GM12892 (cell line): ENCODE measurements around the gene SYCN.

Source experiments
- POLR2A ChIP-seq: IDR thresholded peaks from 2 replicates; pipeline ENCODE4 v1.6.1; 2011; ENCODE audit warnings: low read depth, low read length, control low read depth
- POLR2AphosphoS5 ChIP-seq: IDR thresholded peaks from 2 replicates; pipeline ENCODE4 v1.6.1; 2011; ENCODE audit warnings: low read depth, low read length, control low read depth
- TAF1 ChIP-seq: IDR thresholded peaks from 2 replicates; pipeline ENCODE4 v1.6.1; 2011; ENCODE audit warnings: low read depth, mild to moderate bottlenecking, control low read depth, low read length, borderline replicate concordance

DNA sequence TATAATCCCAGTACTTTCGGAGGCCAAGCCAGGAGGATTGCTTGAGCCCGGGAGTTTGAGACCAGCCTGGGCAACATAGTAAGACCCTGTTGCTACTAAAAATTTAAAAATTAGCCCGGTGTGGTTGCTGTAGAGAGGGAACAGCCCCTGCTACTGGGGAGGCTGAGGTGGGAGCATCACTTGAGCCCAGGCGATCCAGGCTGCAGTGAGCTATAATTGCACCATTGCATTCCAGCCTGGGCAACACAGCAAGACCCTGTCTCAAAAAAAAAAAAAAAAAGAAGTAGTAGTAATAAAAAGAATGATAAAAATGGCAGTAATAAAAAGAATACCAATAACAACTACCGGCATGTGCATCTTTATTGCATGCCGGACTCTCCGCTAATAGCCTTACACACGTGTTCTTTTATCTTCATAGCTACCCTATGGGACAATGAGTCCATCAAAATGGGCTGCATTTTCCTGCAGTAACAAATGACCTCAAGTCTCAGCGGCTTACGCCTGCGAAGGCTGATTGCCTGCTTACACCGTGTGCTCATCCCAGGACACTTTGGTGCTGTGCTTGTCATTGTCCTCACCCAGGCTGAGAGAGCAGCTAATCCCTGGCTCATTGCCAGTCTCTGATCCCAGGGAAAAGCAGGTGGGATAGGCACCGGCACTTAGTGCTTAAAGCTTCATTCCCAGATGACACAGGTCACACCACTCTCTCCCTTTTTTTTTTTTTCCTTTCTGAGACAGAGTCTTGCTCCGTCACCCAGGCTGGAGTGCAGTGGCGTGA lies 14.4 kb upstream of the SYCN start:
- TF ChIP-seq POLR2AphosphoS5 (no peak), POLR2A (no peak), TAF1 (no peak)
